CD4-positive, alpha-beta T cell treated with Interferon alpha-2 for 1 hour (primary cell): ENCODE measurements around the gene PHF21B.
"Not testable (repeated sequence)": the region's sequence is repeated elsewhere in the genome, so short reads cannot be mapped to it uniquely, and the experiment has no call there.

Source experiments
- DNase-seq, 2 donors: peaks; one replicate each; pipeline ENCODE4 v3.0.0-alpha.2; 2020 to 2022

The PHF21B gene

DNA sequence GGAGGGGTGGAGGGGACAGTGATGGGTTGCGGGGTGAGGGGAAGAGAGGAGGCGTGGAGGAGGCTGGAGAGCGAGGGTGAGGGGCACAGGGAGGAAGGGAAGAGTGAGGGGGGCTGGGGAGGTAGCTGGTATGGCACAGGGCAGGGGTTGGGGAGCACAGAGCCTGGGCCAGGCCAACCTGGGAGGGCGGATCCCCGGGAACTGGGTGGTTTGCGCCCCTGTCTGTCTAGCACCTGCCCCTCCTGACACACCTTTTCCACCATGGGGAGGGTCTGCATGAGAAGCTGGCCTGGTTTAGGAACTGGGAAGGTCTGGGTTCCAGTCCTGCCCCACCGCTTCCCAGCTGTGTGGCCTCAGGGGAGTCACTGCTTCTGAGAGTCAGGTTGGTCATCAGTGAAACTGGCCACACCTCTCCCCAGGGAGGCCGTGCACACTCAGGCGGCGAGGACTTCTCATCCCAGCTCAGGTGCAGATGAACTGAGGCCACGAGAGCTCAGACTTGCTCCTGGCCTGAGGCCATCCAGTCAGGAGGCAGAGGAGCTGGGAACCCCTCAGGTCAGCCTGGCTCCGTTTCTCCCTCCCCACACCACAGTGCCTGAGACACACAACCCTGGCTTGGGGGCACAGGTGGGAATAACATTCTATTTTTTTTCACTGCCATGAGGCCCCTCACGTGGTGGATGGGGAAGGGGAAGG is 95.6 kb downstream of the PHF21B start:
- no peak for DNase-seq

DNA sequence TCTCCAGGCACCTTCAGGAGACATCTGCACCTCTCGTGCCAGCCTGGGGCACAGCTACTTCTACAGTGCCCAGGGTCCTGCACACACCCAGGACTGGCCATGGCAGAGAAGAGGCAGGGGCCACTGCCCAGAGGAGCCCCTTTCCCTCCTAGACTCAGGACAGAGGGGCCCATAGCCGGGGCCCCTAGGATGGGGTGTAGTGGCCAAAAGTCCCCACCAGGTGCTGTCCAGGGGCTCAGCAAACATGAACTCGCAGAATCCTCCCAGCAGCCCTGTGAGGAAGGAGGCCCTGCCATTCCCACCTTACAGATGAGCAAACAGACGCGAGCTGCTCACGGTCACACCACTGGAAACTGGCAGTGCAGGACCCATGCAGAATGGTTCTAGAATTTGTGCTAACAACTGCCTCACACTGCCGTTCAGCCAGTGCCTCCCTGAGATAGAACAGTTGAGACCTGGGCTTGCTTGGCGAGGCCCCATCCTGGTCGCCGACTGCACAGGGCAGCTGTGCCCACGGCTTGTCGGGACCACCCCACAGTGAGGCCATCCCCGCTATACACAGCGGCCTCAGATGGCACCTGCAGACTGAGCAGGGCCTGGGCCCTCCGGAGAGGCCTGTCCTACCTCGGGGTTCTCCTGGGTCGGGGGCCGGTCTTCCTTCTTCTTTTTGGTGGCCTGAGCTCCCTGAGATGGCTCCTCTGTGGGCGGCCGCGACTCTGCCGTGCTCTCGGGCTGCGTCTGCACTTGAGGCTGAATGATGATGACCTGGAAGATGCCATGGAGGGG is 96.4 kb downstream of the PHF21B start:
- DNase-seq: no peak

DNA sequence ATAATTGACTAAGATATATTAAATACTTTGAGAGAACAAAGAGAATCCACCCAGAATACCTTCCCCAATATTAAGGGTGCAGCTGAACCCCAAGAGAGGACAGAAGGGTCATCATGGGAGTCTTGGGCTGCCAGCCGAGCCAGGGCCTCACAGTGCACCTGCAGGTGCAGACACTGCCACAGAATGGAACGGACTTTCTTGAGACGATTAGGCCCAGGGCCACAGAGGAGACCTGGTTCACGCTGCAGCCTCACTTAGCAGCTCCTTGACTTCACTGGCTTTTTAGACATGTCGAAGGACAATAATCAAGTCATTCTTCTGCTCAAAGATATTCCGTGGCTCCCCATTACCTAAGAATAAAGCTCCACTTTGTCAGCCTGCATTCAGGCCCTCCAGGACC is 100.6 kb downstream of the PHF21B start:
- DNase-seq: no peak

- no peak for DNase-seq
Observed at GRCh38 chr22:44907765-44908737, 101.8 kb downstream of the PHF21B start.

DNA sequence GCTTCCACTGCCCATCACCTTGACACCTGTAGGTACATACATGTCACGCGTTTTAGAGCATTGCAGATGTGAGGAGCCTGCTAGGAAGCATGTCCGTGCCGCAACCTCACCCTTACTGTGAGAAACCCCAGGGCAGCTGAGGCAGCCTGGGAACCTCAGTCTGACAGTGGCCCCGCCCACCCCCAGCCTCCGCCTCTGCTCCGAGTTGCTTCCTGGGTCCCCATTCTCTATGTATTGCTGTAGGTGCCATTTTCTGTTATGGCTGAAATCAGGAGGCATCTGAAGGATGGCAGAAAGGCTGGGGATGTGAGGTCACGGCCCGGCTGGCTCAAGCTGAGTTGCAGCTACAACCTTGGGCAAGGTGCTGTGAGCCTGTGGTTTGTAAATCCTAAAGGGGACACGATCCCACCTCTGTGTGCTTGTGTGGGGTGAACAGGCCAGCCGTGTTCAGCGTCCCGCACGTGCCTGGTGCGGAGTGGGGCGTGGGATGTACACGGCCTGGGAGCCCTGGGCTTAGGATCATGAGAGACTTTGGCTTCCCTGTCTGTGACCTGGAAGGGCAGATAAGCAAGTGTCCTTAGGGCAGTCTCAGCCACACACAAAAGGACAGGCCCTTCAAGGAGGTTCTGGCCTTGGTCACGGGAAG is 102.7 kb downstream of the PHF21B start:
- no peak for DNase-seq

DNA sequence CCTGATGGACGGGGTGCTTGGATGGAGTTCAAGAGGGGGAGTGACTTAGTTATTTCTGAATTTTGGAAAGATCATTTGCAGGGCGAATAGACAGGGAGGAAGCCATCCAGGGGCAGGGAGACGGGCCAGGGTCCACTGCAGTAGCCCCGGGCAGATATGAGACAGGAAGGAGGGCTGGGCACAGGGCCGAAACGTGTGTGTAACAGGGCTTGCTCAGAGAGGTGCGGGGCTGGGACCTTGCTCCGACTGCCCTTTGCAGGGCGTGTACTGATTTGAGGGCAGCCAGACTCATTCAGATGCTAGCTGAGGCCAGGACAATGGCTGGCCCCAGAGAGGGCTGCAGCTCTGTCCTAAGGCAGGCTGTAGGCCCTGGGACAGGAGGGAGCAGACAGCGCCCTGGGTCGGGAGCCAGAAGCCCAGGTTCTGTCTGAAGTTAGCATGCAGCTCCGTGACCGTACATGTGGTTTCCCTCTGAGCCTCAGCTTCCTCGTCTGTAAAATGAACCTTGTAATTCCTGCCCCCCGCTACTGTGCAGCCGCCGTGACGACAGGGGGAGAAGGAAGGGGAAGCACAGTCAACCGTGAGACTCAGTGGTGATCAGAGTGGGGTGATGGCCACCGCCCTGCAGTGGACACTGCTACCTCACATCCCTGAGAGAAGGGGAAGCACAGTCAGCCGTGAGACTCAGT is 103.4 kb downstream of the PHF21B start:
- no peak for DNase-seq

DNA sequence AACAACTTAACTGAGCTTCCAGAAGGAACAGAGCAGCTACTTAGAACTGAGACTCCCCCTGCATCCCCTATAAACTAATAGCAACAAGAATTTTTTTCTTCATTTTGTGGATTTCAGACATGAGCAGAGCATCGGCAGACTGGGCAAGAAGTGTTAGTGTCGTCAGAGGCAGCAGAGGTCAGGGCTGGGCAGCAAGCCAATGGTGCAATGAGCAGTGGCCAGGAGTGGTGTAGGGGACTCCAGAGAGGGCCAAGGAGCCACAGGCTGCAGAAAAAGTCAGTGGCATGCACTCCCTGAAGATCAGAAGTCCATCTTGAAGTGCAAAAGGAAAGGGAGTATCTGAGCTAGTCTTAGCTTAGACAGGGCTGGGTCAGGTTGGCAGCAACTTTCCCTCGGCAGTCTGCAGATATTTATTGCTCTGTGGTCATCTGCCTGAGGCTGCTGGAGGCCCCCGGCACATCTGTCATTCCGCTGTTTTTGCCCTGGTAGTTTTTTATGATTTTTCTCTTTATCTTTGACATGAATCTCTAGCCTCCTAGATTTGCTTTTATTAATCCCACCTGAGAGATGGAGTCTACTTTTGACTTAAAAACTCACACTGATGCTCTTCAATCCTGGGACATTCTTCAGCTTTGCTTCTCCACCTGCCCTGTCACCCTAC is 105.2 kb downstream of the PHF21B start:
- DNase-seq: not testable (repeated sequence)

DNA sequence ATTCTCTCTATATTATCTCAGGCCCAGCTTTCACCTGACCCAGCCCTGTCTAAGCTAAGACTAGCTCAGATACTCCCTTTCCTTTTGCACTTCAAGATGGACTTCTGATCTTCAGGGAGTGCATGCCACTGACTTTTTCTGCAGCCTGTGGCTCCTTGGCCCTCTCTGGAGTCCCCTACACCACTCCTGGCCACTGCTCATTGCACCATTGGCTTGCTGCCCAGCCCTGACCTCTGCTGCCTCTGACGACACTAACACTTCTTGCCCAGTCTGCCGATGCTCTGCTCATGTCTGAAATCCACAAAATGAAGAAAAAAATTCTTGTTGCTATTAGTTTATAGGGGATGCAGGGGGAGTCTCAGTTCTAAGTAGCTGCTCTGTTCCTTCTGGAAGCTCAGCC is 106.6 kb downstream of the PHF21B start:
- not testable (repeated sequence) for DNase-seq

DNA sequence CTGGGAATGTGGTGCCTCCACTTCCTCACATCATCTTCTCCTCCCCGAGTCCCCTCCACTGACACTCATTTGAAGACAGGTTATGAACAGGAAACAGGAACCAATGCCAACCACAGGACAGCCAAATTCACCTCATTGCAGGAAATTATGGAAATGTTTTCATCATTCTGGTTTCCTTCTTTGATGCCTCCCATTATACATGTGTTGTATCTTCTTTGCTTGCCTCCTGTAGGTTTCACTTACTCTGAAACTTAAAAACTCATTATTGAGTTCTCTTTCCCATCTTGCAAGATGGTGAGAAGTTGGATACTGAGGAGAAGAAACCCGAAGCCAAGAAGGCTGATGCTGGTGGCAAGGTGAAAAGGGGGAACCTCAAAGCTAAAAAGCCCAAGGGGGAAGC is 108.5 kb downstream of the PHF21B start:
- DNase-seq: no peak

GRCh38 chr22:44898236-44898635 is 111.6 kb downstream of the PHF21B start:
- no peak for DNase-seq

GRCh38 chr22:44895296-44896055 is 114.3 kb downstream of the PHF21B start:
- DNase-seq: no peak

- no peak for DNase-seq
Observed at GRCh38 chr22:44894782-44895181, 115.0 kb downstream of the PHF21B start.

GRCh38 chr22:44894321-44894720 is 115.5 kb downstream of the PHF21B start:
- no peak for DNase-seq

- DNase-seq: no peak
Observed at GRCh38 chr22:44893731-44894080, 116.1 kb downstream of the PHF21B start.

- DNase-seq: no peak
Observed at GRCh38 chr22:44892803-44893730, 116.7 kb downstream of the PHF21B start.

DNA sequence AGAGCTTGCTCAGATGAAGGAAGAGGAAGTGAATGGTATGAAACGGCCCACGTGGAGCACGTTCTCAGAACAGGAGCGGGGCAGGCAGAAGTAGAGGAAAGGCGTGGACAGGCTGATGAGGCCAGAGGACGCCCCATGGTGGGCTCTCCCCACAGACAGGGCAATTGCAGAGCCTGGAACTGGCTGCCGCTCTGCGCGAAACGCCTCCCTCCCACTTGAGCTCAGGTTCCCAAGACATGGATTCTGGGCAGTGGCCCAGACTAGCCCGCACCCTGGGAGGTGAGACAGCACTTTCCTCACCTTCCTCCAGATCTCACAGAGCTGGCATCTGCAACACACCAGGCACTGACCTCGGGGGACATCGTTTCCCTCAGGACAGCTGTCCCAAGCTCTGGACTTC is 117.6 kb downstream of the PHF21B start:
- DNase-seq: no peak

- DNase-seq: no peak
Observed at GRCh38 chr22:44891791-44892190, 118.0 kb downstream of the PHF21B start.

- DNase-seq: no peak
Observed at GRCh38 chr22:44891293-44891747, 118.5 kb downstream of the PHF21B start.
